Measurements from ENCODE around the gene GJB3. TPM values are rescaled to one million over a fixed set of nuclear protein-coding genes. Genes with fewer than 3 reads are reported as not detected.

The GJB3 gene
- total RNA-seq, 1 experiment from 2014 or later, result 0.96 TPM

- Histone ChIP-seq H3K79me2 (ENCODE audit: insufficient read depth, low read length) (no peaks in the 10 kb centered on the region), H3K9me3 (ENCODE audit: control insufficient read depth, low read depth, low read length) (no peaks in the 10 kb centered on the region), H3K27me3 (ENCODE audit: insufficient read depth, low read length) (no peaks in the 10 kb centered on the region), H2BK20ac (ENCODE audit: low read depth, low read length, poor library complexity, severe bottlenecking) (no peak overlapping the region), H3K23me2 (ENCODE audit: insufficient read length, low read depth, low read length, poor library complexity, severe bottlenecking) (no peaks in the 10 kb centered on the region), H3K27ac (ENCODE audit: insufficient read length, low read depth, low read length) (no peak overlapping the region), H2BK15ac (ENCODE audit: low read depth, low read length) (no peak overlapping the region), H2BK120ac (ENCODE audit: low read depth, low read length, poor library complexity, severe bottlenecking) (no peak overlapping the region), H3K4me2 (ENCODE audit: insufficient read depth, insufficient read length, low read length) (no peak overlapping the region), H3K18ac (ENCODE audit: insufficient read length, low read depth, low read length) (no peak overlapping the region), H3K23ac (ENCODE audit: insufficient read length, low read depth, low read length) (no peak overlapping the region), H2BK12ac (ENCODE audit: insufficient read length, low read depth, low read length) (no peak overlapping the region), H3K4ac (ENCODE audit: low read depth, low read length) (no peak overlapping the region), H3K9ac (ENCODE audit: extremely low read depth, insufficient read length, low read length) (no peak overlapping the region), H4K91ac (ENCODE audit: insufficient read length, low read depth, low read length) (no peak overlapping the region), H4K5ac (ENCODE audit: insufficient read length, low read depth, low read length) (no peak overlapping the region), H3K14ac (ENCODE audit: insufficient read depth, low read length) (no peak overlapping the region), H4K8ac (replicated peaks; ENCODE audit: insufficient read length, low read depth, low read length) (no peak overlapping the region), H2AK5ac (ENCODE audit: insufficient read length, low read length) (no peak overlapping the region), H3T11ph (ENCODE audit: low read length) (no peak overlapping the region), H2BK5ac (ENCODE audit: insufficient read length, low read length) (no peak overlapping the region), H4K20me1 (ENCODE audit: control insufficient read depth, insufficient read depth, insufficient read length) (no peaks in the 10 kb centered on the region), H3K79me1 (ENCODE audit: insufficient read depth, low read depth, low read length, poor library complexity, severe bottlenecking) (no peaks in the 10 kb centered on the region), H3K4me1 (ENCODE audit: insufficient read depth, low read length) (peaks cover 6% of the 10 kb centered on the region; the same call in 1 of the 2 replicates), H2AFZ (ENCODE audit: low read length) (no peak overlapping the region), H3K56ac (ENCODE audit: insufficient read length, low read depth, low read length) (no peak overlapping the region)
- peaks cover 4% of the 10 kb centered on the region for H3K27me3 Mint-ChIP-seq (ENCODE audit: low read depth)
- H3K27ac Mint-ChIP-seq, result peak overlapping the region in 1 of 3 experiments; percentile 26; a peak in 2 of 7 replicates
- DNase-seq, result no peak
- WGBS (ENCODE audit: extremely low coverage, insufficient read length, low lambda C conversion rate), result no CpG with 5 or more reads among the region's 7 CpGs
- H3K4me3 Mint-ChIP-seq, result no peak overlapping the region
- H3K4me1 Mint-ChIP-seq, result peaks cover 22 to 24% of the 10 kb centered on the region in 2 experiments
- no peaks in the 10 kb centered on the region; a peak in 1 of 5 replicates for H3K9me3 Mint-ChIP-seq
- no peaks in the 10 kb centered on the region; a peak in 1 of 7 replicates for H3K36me3 Mint-ChIP-seq (ENCODE audit: insufficient read depth in 1 of 3, low read depth in 3 of 3)
- TF ChIP-seq CTCF (conservative IDR thresholded peaks at IDR 0.05), result no peak
These were observed 18.4 kb upstream of the GJB3 start for GRCh38 chr1:34762474-34763141.
